ENCODE data around the gene NOSTRIN.

GRCh38 chr2:168890006-168890782, 87.8 kb downstream of the NOSTRIN start, which contains the start of gene SPC25:
- no peak for TF ChIP-seq GATA2 (IDR thresholded peaks at IDR 0.05; ENCODE audit: low read depth, low read length)
- TF ChIP-seq GATA3 (IDR thresholded peaks at IDR 0.05; ENCODE audit: low read depth, low read length): no peak

Measured in SH-SY5Y (cell line).